ENCODE measurements around the gene ENDOU. TPM values are rescaled to one million over a fixed set of nuclear protein-coding genes. Genes with fewer than 3 reads are reported as not detected.

The ENDOU gene
- total and polyA plus RNA-seq, 10 donors, result 0.05 to 0.92 (median 0.24) TPM; not detected in 4

GRCh38 chr12:47717443-47718193 lies 7.7 kb downstream of the ENDOU start:
- peaks cover 0 to 33% (median 4%) of the 10 kb centered on the region in 6 donors for H3K36me3 ChIP-seq
- no peak overlapping the region for H3K4me3 ChIP-seq
- no peak for TF ChIP-seq POLR2A (IDR thresholded peaks at IDR 0.05)
- peak; percentile 28 to 58 (median 33) for TF ChIP-seq POLR2AphosphoS5 (IDR thresholded peaks at IDR 0.05)
- TF ChIP-seq CTCF (IDR thresholded peaks at IDR 0.05 in 8 of 11, conservative IDR thresholded peaks at IDR 0.05 in 3 of 11), result peak in 10 of 11 experiments; percentile 34 to 78 (median 67)

DNA sequence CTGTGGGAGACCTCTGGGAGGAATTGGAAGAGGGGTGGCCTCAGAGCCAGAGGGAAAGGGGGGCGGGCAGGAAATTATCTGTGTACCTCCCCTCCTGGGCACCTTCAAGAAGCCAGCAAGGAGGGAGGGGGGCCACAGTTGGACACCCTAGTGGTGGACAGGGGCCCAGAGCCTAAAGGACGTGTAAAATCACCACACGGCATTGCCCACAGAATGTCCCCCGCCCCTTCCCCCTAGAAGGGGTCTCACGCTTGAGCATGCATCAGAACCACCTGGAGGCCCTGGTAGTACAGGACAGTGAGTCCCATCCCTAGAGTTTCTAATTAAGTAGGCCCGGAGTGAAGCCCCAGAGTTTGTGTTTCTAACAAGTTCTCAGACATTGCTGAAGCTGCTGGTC lies 8.2 kb downstream of the ENDOU start:
- no peak for DNase-seq
- H3K27me3 ChIP-seq (replicated peaks in 1 of 7), result no peaks in the 10 kb centered on the region
- intact Hi-C loops (cut with DNase I; ENCODE audit: low total_unique reads), result loop anchor here (5.0 to 10.0 kb wide), 3 partner anchors 50 to 448 kb away; no protein-coding TSS in a partner anchor
- no peaks in the 10 kb centered on the region for H3K9me3 ChIP-seq
- H3K4me1 ChIP-seq, result peaks cover 20 to 62% (median 32%) of the 10 kb centered on the region in 6 donors
- H3K4me3 ChIP-seq, result no peak overlapping the region
- peaks cover 0 to 31% (median 2%) of the 10 kb centered on the region in 6 donors for H3K36me3 ChIP-seq
- WGBS, 5 donors, result 71 to 86% (median 81%) methylated on average over 2 to 6 of the region's 6 CpGs
- peak overlapping the region in 6 of 8 donors; percentile 68 to 92 (median 83) for H3K27ac ChIP-seq
- no peak for TF ChIP-seq CTCF (IDR thresholded peaks at IDR 0.05 in 8 of 11, conservative IDR thresholded peaks at IDR 0.05 in 3 of 11)
- TF ChIP-seq POLR2A (IDR thresholded peaks at IDR 0.05), result no peak
- TF ChIP-seq POLR2AphosphoS5 (IDR thresholded peaks at IDR 0.05), result no peak

More at GRCh38 chr12:47717443-47718193, 7.7 kb downstream of the ENDOU start:
- intact Hi-C loops (cut with DNase I; ENCODE audit: low total_unique reads), result loop anchor here (5.0 to 10.0 kb wide), 3 partner anchors 50 to 447 kb away; no protein-coding TSS in a partner anchor
- H3K9me3 ChIP-seq, result no peaks in the 10 kb centered on the region
- 10 to 28% (median 19%) methylated on average over 10 to 13 of the region's 13 CpGs for WGBS, 5 donors
- no peaks in the 10 kb centered on the region for H3K27me3 ChIP-seq (replicated peaks in 1 of 7)
- H3K27ac ChIP-seq, result peak overlapping the region; percentile 61 to 92 (median 80)
- peaks cover 20 to 66% (median 33%) of the 10 kb centered on the region in 6 donors for H3K4me1 ChIP-seq
- DNase-seq, result peak; percentile 84

- TF ChIP-seq POLR2A (IDR thresholded peaks at IDR 0.05) (no peak), POLR2AphosphoS5 (IDR thresholded peaks at IDR 0.05) (no peak)
- H3K27me3 ChIP-seq (replicated peaks in 1 of 7), result no peaks in the 10 kb centered on the region
- H3K27ac ChIP-seq, result peak overlapping the region in 1 of 8 donors; percentile 9
- H3K9me3 ChIP-seq, result no peaks in the 10 kb centered on the region
- H3K4me3 ChIP-seq, result no peak overlapping the region
- peaks cover 20 to 56% (median 30%) of the 10 kb centered on the region in 6 donors for H3K4me1 ChIP-seq
- peaks cover 0 to 25% (median 2%) of the 10 kb centered on the region in 6 donors for H3K36me3 ChIP-seq
- WGBS, 5 donors, result 87 to 95% (median 91%) methylated on average over 11 to 13 of the region's 13 CpGs
- intact Hi-C loops (cut with DNase I; ENCODE audit: low total_unique reads), result loop anchor here (5.0 to 10.0 kb wide), 3 partner anchors 51 to 449 kb away; no protein-coding TSS in a partner anchor
- no peak for DNase-seq
These were observed 9.3 kb downstream of the ENDOU start for GRCh38 chr12:47715877-47716548.

GRCh38 chr12:47715393-47715876 lies 9.9 kb downstream of the ENDOU start:
- WGBS, 5 donors, result 24 to 32% (median 26%) methylated on average over 10 of the region's 10 CpGs
- H3K27ac ChIP-seq, result peak overlapping the region in 1 of 8 donors; percentile 9

More at GRCh38 chr12:47715393-47715876, 9.9 kb downstream of the ENDOU start:
- intact Hi-C loops (cut with DNase I; ENCODE audit: low total_unique reads), result loop anchor here (5.0 to 10.0 kb wide), 3 partner anchors 52 to 449 kb away; no protein-coding TSS in a partner anchor
- Histone ChIP-seq H3K27me3 (replicated peaks in 1 of 7) (no peaks in the 10 kb centered on the region), H3K9me3 (no peaks in the 10 kb centered on the region), H3K4me1 (peaks cover 20 to 59% (median 32%) of the 10 kb centered on the region in 6 donors), H3K4me3 (no peak overlapping the region), H3K36me3 (peaks cover 0 to 19% (median under 1%) of the 10 kb centered on the region in 6 donors)
- no peak for TF ChIP-seq POLR2AphosphoS5 (IDR thresholded peaks at IDR 0.05)
- peak in 10 of 11 experiments; percentile 64 to 89 (median 82) for TF ChIP-seq CTCF (IDR thresholded peaks at IDR 0.05 in 8 of 11, conservative IDR thresholded peaks at IDR 0.05 in 3 of 11)
- no peak for TF ChIP-seq POLR2A (IDR thresholded peaks at IDR 0.05)
- DNase-seq, result peak; percentile 90
